PC-3 (cell line): ENCODE data around the gene ACTL10.

Experiments
- CTCF ChIP-seq: fragments of 300-600 bp; sonication (generic); conservative IDR thresholded peaks from 2 replicates; pipeline ENCODE4 v1.5.1; 2017; ENCODE audit warnings: antibody characterized with exemption, low read depth, mild to moderate bottlenecking, low read length
- EZH2 ChIP-seq: fragments of 300-600 bp; sonication (generic); IDR thresholded peaks from one replicate; pipeline ENCODE4 v1.6.1; 2017; ENCODE audit warnings: antibody characterized with exemption, mild to moderate bottlenecking, low read length; ENCODE audit not compliant: unreplicated experiment
- EZH2phosphoT487 ChIP-seq: fragments of 300-600 bp; sonication (generic); IDR thresholded peaks from 2 replicates; pipeline ENCODE4 v1.6.1; 2018; ENCODE audit warnings: mild to moderate bottlenecking, antibody characterized with exemption, low read length, borderline replicate concordance

- no peak for TF ChIP-seq EZH2
- TF ChIP-seq CTCF = no peak
- no peak for TF ChIP-seq EZH2phosphoT487
Observed at GRCh38 chr20:33636776-33637175, 30.0 kb upstream of the ACTL10 start.
